GM19328 (cell line): Measurements from ENCODE around the gene RMP24.
"Not testable (repeated sequence)": the region's sequence is repeated elsewhere in the genome, so short reads cannot be mapped to it uniquely, and the experiment has no call there.

ENCODE experiments used
- ATAC-seq: cut with Tn5 transposase; IDR thresholded peaks from one replicate; pipeline ENCODE4 v1.9.1; 2021; ENCODE audit warnings: mild to moderate bottlenecking, moderate library complexity; ENCODE audit not compliant: unreplicated experiment

The RMP24 gene

GRCh38 chr18:35967866-35968265 lies 4.6 kb upstream of the RMP24 start:
- not testable (repeated sequence) for ATAC-seq

- no peak for ATAC-seq
Observed at GRCh38 chr18:35968278-35968880, 4.1 kb upstream of the RMP24 start.

GRCh38 chr18:35969676-35970075 lies 2.8 kb upstream of the RMP24 start:
- no peak for ATAC-seq

DNA sequence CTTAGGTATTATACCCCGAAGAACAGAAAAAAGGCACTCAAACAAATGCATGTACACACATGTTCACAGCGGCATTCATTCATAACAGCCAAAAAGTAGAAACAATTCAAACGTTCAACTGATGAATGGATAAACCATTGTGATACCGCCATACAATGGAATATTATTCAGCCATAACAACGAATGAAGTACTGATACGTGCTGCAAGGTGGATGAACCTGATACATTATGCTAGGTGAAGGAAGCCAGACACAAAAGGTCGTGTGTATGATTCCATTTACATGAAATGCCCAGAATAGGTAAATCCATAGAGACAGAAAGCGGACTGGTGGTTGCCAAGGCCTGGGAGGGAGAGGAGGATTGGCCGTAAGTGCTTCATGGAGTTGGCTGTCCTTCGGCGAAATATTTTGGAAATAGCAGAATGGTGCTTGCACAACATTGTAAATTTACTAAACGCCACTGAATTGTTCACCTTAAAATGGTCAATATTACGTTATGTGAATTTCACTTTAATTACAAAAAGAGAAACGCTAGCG lies 750 bp upstream of the RMP24 start:
- ATAC-seq: peak; percentile 5

DNA sequence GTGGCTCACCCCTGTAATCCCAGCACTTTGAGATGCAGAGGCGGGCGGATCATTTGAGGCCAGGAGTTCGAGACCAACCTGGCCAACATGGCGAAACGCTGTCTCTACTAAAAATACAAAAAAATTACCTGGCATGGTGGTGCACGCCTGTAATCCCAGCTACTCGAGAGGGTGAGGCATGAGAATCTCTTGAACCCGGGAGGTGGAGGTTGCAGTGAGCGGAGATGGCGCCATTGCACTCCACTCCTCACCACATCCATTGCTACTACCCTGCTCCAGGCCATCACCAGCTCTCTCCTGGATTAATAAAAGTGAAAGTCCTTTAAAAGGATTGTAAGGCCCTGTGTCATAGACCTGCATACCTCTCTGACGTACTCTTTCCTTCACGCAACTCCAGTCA lies 1.2 kb downstream of the RMP24 start:
- no peak for ATAC-seq

- no peak for ATAC-seq
Observed at GRCh38 chr18:35974181-35974580, 1.7 kb downstream of the RMP24 start.

DNA sequence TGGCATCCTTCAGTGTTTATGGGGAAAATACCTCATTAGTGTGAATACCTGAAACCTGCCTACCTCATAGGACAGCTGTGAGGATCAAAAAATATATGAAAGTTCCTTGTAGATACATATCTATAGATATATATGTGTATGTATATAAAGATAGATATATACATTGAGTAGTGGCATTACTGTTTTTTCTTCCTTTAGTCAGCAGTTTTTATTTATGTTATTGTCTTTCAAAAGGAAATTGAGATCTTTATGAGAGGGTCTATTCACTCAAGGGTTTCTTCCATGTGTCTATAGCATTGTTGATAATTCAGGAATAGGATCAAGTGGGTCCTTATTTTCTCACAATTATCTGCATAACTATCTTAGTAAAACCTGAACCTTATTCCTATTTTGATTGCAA lies 6.6 kb downstream of the RMP24 start:
- no peak for ATAC-seq

DNA sequence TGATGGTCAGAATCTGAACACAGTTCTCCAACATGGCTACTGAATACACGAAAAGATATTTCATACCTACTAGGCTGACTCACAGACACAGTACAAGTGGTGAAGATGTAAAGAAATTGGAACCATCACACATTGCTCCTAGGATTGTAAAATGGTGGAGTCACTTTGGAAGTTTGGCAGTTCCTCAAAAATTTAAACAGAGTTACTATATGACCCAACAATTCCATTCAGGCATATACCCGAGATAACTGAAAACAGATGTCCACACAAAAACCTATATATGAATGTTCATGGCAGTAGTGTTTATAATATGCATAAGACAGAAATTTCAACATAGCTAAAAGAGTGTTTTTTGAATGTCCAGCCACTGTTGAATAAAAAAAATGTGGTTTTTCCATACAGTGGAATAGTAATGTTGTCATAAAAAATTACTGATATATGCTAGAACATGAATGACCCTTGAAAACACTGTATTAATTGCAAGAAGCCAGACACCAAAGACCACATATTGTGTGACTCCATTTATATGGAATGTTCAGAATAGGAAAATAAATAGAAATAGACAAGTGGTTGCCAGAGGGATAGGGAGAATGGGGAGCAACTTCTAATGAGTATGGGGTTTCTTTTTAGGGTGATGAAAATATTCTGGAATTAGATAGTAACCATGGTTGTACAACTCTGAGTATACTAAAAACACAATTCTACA lies 10.1 kb downstream of the RMP24 start:
- ATAC-seq: no peak

- ATAC-seq: no peak
Observed at GRCh38 chr18:35983147-35983546, 10.7 kb downstream of the RMP24 start.

GRCh38 chr18:35983818-35984217 lies 11.3 kb downstream of the RMP24 start:
- no peak for ATAC-seq

DNA sequence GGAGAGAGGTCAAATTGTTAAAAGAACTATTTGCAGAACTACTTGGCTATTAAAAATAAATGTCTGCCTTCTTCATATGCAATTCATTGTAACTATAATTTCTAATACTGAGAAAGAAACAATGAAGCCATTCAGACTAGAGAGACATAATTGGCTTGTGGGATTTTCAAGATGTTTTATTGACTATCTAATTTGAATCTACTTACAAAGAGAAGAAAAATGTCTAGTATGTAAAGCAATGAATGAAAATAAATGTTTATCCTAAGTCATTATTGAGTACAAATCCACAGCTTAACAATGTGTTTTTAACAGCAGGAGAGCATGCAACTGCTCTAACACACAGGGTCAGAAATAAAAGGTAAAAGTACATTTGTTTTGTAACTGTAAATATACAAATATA lies 19.2 kb downstream of the RMP24 start:
- no peak for ATAC-seq

GRCh38 chr18:35993013-35993412 lies 20.5 kb downstream of the RMP24 start:
- no peak for ATAC-seq

DNA sequence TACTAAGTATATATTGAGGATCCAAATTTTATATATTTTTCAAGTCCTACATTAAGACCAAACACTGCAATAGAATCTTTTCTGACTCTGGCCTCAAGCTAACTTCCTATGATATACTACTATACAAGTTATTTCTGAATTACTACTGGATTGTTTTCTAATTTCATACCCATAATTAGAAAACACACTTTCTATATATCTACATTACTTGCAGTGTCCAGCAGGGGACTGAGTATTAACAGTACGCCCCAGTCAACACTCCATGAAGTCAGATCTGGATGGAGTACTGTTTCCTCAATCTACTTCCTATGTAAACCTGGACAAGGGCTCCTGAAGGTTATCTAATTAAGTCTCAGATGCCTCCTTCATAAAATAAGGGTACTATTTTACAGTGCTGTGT lies 26.5 kb downstream of the RMP24 start:
- no peak for ATAC-seq

GRCh38 chr18:35999925-36000324 lies 27.4 kb downstream of the RMP24 start:
- ATAC-seq: no peak

- no peak for ATAC-seq
Observed at GRCh38 chr18:36006997-36007396, 34.5 kb downstream of the RMP24 start.

- ATAC-seq: no peak
Observed at GRCh38 chr18:36009214-36009613, 36.7 kb downstream of the RMP24 start.

GRCh38 chr18:36012891-36013290 lies 40.4 kb downstream of the RMP24 start:
- ATAC-seq: no peak

DNA sequence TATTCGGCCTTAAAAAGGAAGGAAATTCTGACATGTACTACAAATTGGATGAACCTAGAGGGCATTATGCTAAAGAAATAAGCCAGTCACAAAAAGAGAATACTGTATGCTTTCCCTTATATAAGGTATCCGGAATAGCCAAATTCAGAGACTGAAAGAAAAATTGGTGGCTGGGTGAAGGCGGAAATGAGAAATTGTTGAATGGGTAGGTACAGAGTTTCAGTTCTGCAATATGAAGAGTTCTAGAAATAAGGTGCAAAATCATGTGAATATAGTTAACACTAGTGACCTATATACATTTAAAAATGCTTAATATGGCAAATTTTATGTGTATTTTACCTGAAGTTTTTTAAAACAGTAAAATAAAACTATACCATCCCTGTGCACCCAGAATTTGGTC lies 43.1 kb downstream of the RMP24 start:
- ATAC-seq: peak; percentile 84

DNA sequence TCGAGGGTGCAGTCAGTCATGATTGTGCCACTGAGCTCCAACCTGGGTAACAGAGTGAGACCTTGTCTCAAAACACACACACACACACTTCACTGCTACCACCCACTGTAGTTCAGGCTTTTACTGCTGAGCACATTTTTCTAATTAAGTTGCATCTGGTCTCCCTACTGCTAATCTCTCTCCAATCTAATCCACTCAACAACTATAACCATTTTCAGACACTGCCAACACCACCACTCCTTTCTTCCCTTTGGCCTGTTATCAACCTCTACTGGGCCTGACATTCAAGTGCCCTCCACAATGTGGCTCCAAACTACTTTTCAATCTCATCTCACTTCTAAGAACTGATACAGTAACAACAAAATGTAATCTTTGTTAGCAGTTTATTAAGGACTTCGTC lies 44.8 kb downstream of the RMP24 start:
- no peak for ATAC-seq

DNA sequence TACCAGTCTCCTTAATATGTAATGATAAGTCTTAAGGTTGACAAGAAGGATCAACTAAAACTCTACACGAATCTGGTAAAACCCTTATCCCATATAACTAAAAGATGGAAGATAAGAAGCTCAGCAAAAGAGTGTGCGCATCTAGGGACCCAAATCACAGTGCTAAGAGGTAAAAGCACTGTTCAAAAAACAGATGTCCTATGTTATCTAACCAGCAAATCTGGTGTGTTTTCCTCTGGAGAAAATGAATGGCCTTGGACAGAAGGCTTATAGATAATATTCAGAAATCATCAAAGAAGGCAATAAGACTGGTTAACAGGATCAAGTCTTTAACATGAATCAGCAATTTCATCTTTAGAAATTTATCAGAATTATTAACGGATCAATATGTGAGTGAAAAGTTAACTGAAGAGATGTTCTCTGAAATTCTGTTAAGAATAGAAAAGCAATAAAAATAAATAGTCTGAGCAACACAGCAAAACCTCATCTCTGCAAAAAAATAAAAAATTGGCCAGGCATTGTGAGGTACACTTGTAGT lies 47.8 kb downstream of the RMP24 start:
- no peak for ATAC-seq

DNA sequence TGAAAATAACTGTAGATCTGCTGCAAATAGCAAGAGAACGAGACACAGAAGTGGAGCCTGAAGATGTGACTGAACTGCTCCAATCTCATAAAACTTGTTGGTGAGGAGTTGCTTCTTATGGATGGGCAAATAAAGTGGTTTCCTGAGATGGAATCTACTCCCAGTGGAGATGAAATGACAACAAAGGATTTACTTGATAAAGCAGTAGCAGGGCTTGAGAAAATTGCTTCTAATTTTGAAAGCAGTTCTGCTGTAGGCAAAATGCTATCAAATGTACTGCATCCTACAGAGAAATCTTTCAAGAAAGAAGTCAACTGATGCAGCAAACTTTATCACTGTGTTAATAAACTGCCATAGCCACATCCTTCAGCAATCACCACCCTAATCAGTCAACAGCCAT lies 50.9 kb downstream of the RMP24 start:
- no peak for ATAC-seq

DNA sequence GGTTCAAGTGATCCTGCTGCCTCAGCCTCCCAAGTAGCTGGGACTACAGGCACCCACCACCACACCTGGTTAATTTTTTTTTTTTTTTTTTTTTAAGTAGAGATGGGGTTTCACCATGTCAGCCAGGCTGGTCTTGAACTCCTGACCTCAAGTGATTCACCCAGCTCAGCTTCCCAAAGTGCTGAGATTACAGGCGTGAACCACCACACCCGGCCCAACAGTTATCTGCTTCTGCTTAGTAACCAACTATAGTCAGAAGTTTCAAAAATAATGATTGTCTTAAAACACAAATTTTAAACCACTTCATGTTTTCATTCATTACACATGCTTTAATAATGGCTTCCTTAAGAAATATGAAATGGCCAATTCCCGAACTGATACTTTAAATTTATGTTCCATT lies 51.8 kb downstream of the RMP24 start:
- ATAC-seq: not testable (repeated sequence)
